Neural crest cell (in vitro differentiated cells): ENCODE measurements around the gene PSD4. TPM values are rescaled to one million over a fixed set of nuclear protein-coding genes. Genes with fewer than 3 reads are reported as not detected.

ENCODE experiments used
- DNase-seq: peaks from one replicate; pipeline ENCODE4 v3.0.0; 2021; ENCODE audit warnings: low read depth, mixed read lengths, low spot score
- H3K27ac Mint-ChIP-seq: one replicate; pipeline ENCODE4 v1.8.0; 2021; ENCODE audit warnings: mild to moderate bottlenecking, mixed read lengths; ENCODE audit not compliant: unreplicated experiment
- H3K27me3 Mint-ChIP-seq: 2 replicates; pipeline ENCODE4 v1.8.0; 2021; ENCODE audit warnings: low read depth, mild to moderate bottlenecking, mixed read lengths
- H3K36me3 Mint-ChIP-seq: 2 replicates; pipeline ENCODE4 v1.8.0; 2021; ENCODE audit warnings: low read depth, mild to moderate bottlenecking, mixed read lengths
- H3K4me1 Mint-ChIP-seq: 2 replicates; pipeline ENCODE4 v1.8.0; 2021; ENCODE audit warnings: mixed read lengths
- H3K4me3 Mint-ChIP-seq: one replicate; pipeline ENCODE4 v1.8.0; 2021; ENCODE audit warnings: mild to moderate bottlenecking, mixed read lengths
- H3K9me3 Mint-ChIP-seq: 2 replicates; pipeline ENCODE4 v1.8.0; 2021; ENCODE audit warnings: mixed read lengths
- total RNA-seq: library from RNA; stranded (reverse); gene quantifications from 2 replicates; pipeline ENCODE4 v1.2.1, GENCODE V29; 2021
- TF ChIP-seq, protein P1 (sequence below): fragments of 200-600 bp; sonication (generic); conservative IDR thresholded peaks from 2 replicates; pipeline ENCODE4 v1.5.0; 2021; ENCODE audit warnings: antibody characterized with exemption, mild to moderate bottlenecking

PSD4 gene
- total RNA-seq, 1 donor from 2014 or later: 2.9 TPM

DNA sequence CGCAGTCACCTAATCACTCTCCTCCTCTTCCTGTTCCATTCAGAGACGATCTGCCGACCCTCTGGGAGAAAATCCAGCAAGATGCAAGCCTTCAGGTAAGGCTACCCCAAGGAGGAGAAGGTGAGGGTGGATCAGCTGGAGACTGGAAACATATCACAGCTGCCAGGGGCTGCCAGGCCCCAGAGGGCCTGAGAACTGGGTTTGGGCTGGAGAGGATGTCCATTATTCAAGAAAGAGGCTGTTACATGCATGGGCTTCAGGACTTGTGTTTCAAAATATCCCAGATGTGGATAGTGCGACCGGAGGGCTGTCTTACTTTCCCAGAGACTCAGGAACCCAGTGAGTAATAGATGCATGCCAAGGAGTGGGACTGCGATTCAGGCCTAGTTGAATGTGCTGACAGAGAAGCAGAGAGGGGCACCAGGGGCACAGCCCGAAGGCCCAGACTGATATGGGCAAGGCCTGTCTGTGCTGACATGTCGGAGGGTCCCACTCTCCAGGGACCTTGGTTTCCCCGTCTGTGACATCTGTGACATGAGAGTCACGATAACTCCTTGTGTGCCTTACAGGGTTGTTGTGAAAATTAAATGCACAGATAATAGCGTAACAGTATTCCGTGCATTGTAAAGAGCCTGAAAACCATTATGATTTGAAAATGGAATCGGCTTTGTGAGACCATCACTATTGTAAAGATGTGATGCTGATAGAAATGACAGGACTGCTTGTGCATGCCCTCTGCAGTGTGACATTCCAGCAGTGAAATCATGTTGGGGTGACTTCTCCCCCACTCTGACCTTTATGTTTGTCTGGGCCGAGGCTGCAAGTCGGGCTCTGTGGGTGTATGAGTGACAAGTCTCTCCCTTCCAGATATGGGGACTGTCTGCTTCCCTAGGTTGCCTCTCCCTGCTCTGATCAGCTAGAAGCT lies 45.9 kb upstream of the PSD4 start:
- no peaks in the 10 kb centered on the region for H3K9me3 Mint-ChIP-seq
- H3K4me3 Mint-ChIP-seq: no peak overlapping the region
- H3K27ac Mint-ChIP-seq: no peak overlapping the region
- no peaks in the 10 kb centered on the region for H3K36me3 Mint-ChIP-seq
- H3K4me1 Mint-ChIP-seq: no peaks in the 10 kb centered on the region
- DNase-seq: no peak
- TF ChIP-seq, protein P1, sequence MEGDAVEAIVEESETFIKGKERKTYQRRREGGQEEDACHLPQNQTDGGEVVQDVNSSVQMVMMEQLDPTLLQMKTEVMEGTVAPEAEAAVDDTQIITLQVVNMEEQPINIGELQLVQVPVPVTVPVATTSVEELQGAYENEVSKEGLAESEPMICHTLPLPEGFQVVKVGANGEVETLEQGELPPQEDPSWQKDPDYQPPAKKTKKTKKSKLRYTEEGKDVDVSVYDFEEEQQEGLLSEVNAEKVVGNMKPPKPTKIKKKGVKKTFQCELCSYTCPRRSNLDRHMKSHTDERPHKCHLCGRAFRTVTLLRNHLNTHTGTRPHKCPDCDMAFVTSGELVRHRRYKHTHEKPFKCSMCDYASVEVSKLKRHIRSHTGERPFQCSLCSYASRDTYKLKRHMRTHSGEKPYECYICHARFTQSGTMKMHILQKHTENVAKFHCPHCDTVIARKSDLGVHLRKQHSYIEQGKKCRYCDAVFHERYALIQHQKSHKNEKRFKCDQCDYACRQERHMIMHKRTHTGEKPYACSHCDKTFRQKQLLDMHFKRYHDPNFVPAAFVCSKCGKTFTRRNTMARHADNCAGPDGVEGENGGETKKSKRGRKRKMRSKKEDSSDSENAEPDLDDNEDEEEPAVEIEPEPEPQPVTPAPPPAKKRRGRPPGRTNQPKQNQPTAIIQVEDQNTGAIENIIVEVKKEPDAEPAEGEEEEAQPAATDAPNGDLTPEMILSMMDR: no peak
- H3K27me3 Mint-ChIP-seq: peaks cover 9% of the 10 kb centered on the region

DNA sequence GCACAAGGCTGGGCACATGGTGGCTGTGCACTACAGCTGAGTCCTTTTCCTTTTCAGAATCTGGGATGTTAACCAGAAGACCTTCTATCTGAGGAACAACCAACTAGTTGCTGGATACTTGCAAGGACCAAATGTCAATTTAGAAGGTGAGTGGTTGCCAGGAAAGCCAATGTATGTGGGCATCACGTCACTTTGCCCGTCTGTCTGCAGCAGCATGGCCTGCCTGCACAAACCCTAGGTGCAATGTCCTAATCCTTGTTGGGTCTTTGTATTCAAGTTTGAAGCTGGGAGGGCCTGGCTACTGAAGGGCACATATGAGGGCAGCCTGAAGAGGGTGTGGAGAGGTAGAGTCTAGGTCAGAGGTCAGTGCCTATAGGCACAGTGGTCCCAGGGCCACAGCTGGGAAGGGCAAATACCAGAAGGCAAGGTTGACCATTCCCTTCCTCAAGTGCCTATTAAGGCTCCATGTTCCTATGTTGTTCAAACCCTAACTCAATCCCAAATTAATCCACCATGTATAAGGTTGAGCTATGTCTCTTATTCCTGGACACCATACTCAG lies 44.2 kb upstream of the PSD4 start:
- H3K36me3 Mint-ChIP-seq: no peaks in the 10 kb centered on the region
- DNase-seq: no peak
- H3K27me3 Mint-ChIP-seq: peaks cover 2% of the 10 kb centered on the region
- no peaks in the 10 kb centered on the region for H3K4me1 Mint-ChIP-seq
- TF ChIP-seq, protein P1: no peak
- no peaks in the 10 kb centered on the region for H3K9me3 Mint-ChIP-seq
- H3K27ac Mint-ChIP-seq: no peak overlapping the region
- no peak overlapping the region for H3K4me3 Mint-ChIP-seq

DNA sequence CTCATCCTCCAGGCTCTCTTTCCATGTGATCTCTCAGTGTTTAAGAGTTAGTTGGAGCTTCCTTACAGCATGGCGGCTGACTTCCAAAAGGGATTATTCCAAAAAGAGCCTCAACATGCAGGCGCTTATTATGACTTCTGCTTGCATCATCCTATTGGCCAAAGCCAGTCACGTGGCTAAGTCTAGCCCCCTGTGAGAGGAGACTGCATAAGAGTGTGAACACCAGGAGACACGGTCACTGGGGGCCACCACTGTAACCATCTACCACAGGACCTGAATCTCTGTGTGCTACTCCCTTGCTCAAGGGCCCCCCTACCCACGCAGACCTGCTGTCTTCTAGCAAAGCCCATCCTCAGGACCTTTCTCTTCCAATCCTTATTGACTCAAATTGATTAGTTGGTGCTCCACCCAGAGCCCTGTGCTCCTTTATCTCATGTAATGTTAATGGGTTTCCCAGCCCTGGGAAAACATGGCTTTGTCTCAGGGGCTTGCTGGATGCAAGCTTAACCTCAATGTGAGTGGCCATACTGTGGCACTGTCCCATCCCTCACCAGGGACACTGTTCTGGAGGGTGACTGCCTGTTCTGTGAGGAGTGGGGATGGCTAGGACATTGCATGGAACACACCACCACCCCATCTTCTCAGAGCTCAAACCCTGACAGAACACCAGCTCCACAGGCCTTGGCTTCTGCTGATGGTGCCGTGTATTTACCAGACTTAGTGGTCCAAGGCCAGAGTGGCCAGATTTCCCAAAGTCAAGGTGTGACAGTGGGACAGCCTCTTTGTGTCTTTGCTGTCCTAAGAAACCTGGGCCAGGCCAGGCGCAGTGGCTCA lies 42.2 kb upstream of the PSD4 start:
- TF ChIP-seq, protein P1: no peak
- no peaks in the 10 kb centered on the region for H3K36me3 Mint-ChIP-seq
- no peaks in the 10 kb centered on the region for H3K9me3 Mint-ChIP-seq
- H3K4me1 Mint-ChIP-seq: no peaks in the 10 kb centered on the region
- H3K27ac Mint-ChIP-seq: no peak overlapping the region
- DNase-seq: no peak
- peaks cover 1% of the 10 kb centered on the region for H3K27me3 Mint-ChIP-seq
- no peak overlapping the region for H3K4me3 Mint-ChIP-seq

- Mint-ChIP-seq H3K4me1 (no peaks in the 10 kb centered on the region), H3K4me3 (no peak overlapping the region), H3K27ac (no peak overlapping the region), H3K36me3 (no peaks in the 10 kb centered on the region), H3K27me3 (no peaks in the 10 kb centered on the region), H3K9me3 (no peaks in the 10 kb centered on the region)
- TF ChIP-seq, protein P1: no peak
- DNase-seq: no peak
These were observed 41.3 kb upstream of the PSD4 start for GRCh38 chr2:113132414-113133021.
